IgD-negative memory B cell (primary cell): Measurements from ENCODE around the gene DHPS. TPM values are rescaled to one million over a fixed set of nuclear protein-coding genes. Genes with fewer than 3 reads are reported as not detected.
"Not testable (repeated sequence)": the region's sequence is repeated elsewhere in the genome, so short reads cannot be mapped to it uniquely, and the experiment has no call there.

ENCODE experiments used
- H3K27ac Mint-ChIP-seq, 3 donors: one replicate each; pipeline ENCODE4 v1.8.0; 2020 to 2022; ENCODE audit warnings: mild to moderate bottlenecking in 3 of 3, mixed read lengths in 3 of 3, moderate library complexity in 1 of 3
- H3K27me3 Mint-ChIP-seq: one replicate; pipeline ENCODE4 v1.8.0; 2021; ENCODE audit warnings: mixed read lengths
- H3K36me3 Mint-ChIP-seq: one replicate; pipeline ENCODE4 v1.8.0; 2020; ENCODE audit warnings: mild to moderate bottlenecking, mixed read lengths
- H3K4me1 Mint-ChIP-seq, 3 donors: one replicate each; pipeline ENCODE4 v1.8.0; 2020 to 2022; ENCODE audit warnings: mixed read lengths in 3 of 3, mild to moderate bottlenecking in 1 of 3
- H3K4me3 Mint-ChIP-seq, 4 donors: one replicate each; pipeline ENCODE4 v1.8.0; 2020 to 2022; ENCODE audit warnings: mild to moderate bottlenecking in 4 of 4, mixed read lengths in 4 of 4, moderate library complexity in 3 of 4
- H3K9me3 Mint-ChIP-seq, 3 donors: one replicate each; pipeline ENCODE4 v1.8.0; 2020 to 2021; ENCODE audit warnings: mixed read lengths in 3 of 3, mild to moderate bottlenecking in 1 of 3
- polyA plus RNA-seq: library from polyadenylated mRNA; unstranded; fragments of 300-500 nt; fragmentation: Illumina TruSeq; gene quantifications from one replicate; pipeline ENCODE4 v1.2.3, GENCODE V29; 2021

The DHPS gene
- polyA plus RNA-seq, 1 donor from 2014 or later: 111 TPM

DNA sequence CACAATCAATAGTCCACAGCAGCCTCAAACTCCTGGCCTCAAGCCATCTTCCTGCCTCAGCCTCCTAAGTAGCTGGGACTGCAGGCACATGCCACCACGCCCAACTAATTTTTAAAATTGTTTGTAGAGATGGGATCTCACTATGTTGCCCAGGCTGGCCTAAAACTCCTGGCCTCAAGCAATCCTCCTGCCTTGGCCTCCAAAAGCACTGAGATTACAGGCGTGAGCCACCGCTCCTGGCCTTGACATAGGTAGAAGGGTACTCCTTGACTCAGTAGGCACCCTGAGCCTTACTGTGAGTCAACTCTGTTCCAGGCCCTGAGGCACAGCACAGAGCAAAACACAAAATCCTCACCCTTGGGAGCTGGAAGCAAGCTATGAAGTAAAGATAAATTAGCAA is 34.2 kb upstream of the DHPS start:
- no peak overlapping the region for H3K4me3 Mint-ChIP-seq
- peak overlapping the region in 1 of 3 donors; percentile 42 for H3K27ac Mint-ChIP-seq

DNA sequence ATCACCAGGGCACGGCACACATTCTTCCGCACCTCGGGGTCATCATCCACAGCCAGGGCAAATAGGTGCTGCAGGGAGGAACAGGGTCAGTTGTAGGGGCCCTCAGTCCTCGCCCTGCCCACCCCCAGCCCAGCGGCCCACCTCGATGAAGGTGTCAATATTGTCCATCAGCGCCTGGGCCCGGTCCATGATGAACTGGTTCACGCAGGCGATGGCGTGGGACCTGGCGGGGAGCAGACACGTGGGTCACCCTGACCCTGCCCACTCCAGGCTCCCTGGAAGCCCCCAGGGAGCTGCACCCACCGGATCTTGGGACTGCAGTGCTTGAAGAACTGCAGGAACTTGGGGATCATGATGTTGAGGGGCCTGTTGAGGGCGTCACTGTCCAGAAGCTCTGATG is 33.4 kb upstream of the DHPS start:
- H3K4me3 Mint-ChIP-seq: no peak overlapping the region
- H3K36me3 Mint-ChIP-seq: no peaks in the 10 kb centered on the region
- H3K9me3 Mint-ChIP-seq: no peaks in the 10 kb centered on the region
- no peaks in the 10 kb centered on the region for H3K27me3 Mint-ChIP-seq
- peaks cover 0 to 4% (median 4%) of the 10 kb centered on the region in 3 donors for H3K4me1 Mint-ChIP-seq
- H3K27ac Mint-ChIP-seq: no peak overlapping the region

More for the DNA sequence above, 34.2 kb upstream of the DHPS start:
- H3K4me1 Mint-ChIP-seq: peaks cover 4 to 9% (median 5%) of the 10 kb centered on the region in 3 donors
- H3K27me3 Mint-ChIP-seq: no peaks in the 10 kb centered on the region
- no peaks in the 10 kb centered on the region for H3K36me3 Mint-ChIP-seq
- no peaks in the 10 kb centered on the region for H3K9me3 Mint-ChIP-seq

- H3K27ac Mint-ChIP-seq, H3K27me3 Mint-ChIP-seq, H3K4me3 Mint-ChIP-seq, H3K36me3 Mint-ChIP-seq, H3K4me1 Mint-ChIP-seq, H3K9me3 Mint-ChIP-seq: not testable (repeated sequence)
These were observed 31.6 kb upstream of the DHPS start for GRCh38 chr19:12713304-12713703.

DNA sequence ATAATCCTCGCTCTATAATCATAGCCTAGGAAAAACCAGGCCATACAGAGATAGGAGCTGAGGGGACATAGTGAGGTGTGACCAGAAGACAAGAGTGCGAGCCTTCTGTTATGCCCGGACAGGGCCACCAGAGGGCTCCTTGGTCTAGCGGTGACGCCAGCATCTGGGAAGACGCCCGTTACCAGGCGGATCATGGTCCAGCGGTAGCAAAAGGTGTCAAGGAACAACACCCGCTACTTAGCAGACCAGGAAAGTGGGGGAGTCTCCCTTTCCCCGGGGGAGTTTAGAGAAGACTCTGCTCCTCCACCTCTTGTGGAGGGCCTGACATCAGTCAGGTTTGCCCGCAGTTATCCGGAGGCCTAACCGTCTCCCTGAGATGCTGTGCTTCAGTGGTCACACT is 30.4 kb upstream of the DHPS start:
- H3K9me3 Mint-ChIP-seq, H3K4me3 Mint-ChIP-seq, H3K27ac Mint-ChIP-seq, H3K36me3 Mint-ChIP-seq, H3K27me3 Mint-ChIP-seq, H3K4me1 Mint-ChIP-seq: not testable (repeated sequence)

- no peaks in the 10 kb centered on the region for H3K9me3 Mint-ChIP-seq
- no peaks in the 10 kb centered on the region for H3K36me3 Mint-ChIP-seq
- no peak overlapping the region for H3K27ac Mint-ChIP-seq
- no peak overlapping the region for H3K4me3 Mint-ChIP-seq
- no peaks in the 10 kb centered on the region for H3K4me1 Mint-ChIP-seq
- no peaks in the 10 kb centered on the region for H3K27me3 Mint-ChIP-seq
These were observed 29.5 kb upstream of the DHPS start for GRCh38 chr19:12711187-12711586.

GRCh38 chr19:12708641-12709040 is 27.0 kb upstream of the DHPS start:
- Mint-ChIP-seq H3K27ac (no peak overlapping the region), H3K4me3 (peak overlapping the region in 1 of 4 donors; percentile 21), H3K27me3 (no peaks in the 10 kb centered on the region), H3K9me3 (no peaks in the 10 kb centered on the region), H3K4me1 (no peaks in the 10 kb centered on the region), H3K36me3 (no peaks in the 10 kb centered on the region)

DNA sequence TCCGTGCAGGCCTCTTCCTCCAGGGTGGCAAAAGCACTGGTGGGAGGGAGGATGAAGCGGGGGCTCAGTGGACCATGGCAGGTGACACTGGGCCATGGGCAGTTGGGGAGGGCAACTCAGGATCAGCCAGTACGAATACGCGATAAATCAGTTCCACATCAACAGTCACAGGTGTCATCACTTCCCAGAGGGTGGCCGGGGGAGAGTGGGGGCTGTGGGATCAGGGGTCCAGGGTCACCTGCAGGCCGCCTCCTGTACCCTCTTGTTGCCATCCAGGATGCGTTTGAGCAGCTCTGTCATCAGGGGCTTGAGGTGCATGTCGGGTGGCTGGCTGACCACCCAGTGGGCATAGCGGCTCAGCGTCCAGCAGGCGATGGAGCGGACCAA is 24.6 kb upstream of the DHPS start:
- H3K4me3 Mint-ChIP-seq: no peak overlapping the region
- H3K4me1 Mint-ChIP-seq: no peaks in the 10 kb centered on the region
- peaks cover 2% of the 10 kb centered on the region for H3K36me3 Mint-ChIP-seq
- no peaks in the 10 kb centered on the region for H3K27me3 Mint-ChIP-seq
- no peaks in the 10 kb centered on the region for H3K9me3 Mint-ChIP-seq
- no peak overlapping the region for H3K27ac Mint-ChIP-seq

- H3K9me3 Mint-ChIP-seq: no peaks in the 10 kb centered on the region
- H3K4me1 Mint-ChIP-seq: no peaks in the 10 kb centered on the region
- H3K4me3 Mint-ChIP-seq: no peak overlapping the region
- H3K27ac Mint-ChIP-seq: no peak overlapping the region
- peaks cover 2% of the 10 kb centered on the region for H3K36me3 Mint-ChIP-seq
- H3K27me3 Mint-ChIP-seq: no peaks in the 10 kb centered on the region
These were observed 24.1 kb upstream of the DHPS start for GRCh38 chr19:12705654-12706331.

- Mint-ChIP-seq H3K36me3 (peaks cover 2% of the 10 kb centered on the region), H3K9me3 (no peaks in the 10 kb centered on the region), H3K4me3 (no peak overlapping the region), H3K4me1 (no peaks in the 10 kb centered on the region), H3K27me3 (no peaks in the 10 kb centered on the region), H3K27ac (no peak overlapping the region)
These were observed 23.5 kb upstream of the DHPS start for GRCh38 chr19:12705169-12705568.

DNA sequence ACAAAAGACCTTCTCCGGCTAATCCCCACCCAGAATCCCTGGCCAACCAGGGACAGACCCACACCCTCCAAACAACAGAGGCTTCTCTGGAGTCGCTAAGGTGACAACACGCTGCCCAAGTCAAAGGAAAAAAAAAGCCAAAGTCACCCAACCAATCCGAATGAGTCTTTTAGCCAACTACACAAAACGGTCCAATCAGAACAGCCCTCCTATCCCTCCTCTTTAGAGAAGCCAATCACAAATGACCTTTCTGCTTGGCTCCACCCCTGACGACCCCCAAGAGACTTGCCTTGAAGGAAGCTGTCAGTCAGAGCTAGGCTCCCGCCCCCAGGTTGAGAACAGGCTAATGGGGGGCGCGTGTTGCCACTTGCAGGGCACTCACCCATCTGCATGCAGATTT is 21.4 kb upstream of the DHPS start:
- Mint-ChIP-seq H3K27me3 (no peaks in the 10 kb centered on the region), H3K36me3 (peaks cover 3% of the 10 kb centered on the region), H3K9me3 (no peaks in the 10 kb centered on the region), H3K4me1 (peaks cover 0 to 2% (median 0%) of the 10 kb centered on the region in 3 donors), H3K4me3 (peak overlapping the region in 1 of 4 donors; percentile 11), H3K27ac (peak overlapping the region in 2 of 3 donors; percentile 43 to 48)

DNA sequence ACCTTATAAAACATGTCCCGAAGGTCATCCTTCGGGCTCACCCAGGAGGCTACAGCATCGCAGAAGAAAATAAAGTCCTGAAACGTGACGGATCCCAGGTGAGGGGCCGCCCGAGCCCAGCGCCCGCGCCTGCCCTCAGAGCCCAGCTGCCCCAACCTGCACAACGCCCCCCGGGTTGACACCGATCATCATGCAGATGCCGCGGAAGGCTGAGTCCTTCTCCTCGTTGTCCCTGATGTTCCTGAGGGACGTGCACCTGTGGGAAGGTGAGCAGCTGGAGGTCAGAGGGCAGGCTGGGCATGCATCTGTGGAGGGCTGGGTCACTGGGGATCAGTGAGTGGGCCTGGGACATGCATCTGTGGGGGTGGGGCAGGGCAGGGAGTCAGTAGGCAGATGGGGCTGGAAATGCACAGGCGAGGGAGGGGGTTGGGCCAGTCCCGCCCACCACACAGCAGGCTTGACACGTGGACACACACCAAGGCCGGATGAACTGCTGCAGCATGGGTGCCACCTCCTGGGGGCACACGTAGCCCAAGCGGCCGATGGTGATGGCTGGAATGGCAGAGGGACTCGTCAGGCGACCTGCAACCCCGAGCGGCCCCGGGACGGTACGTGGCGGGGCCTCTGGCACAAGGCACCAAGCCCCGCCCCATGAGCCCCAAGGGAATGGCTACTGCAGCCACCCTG is 20.1 kb upstream of the DHPS start:
- Mint-ChIP-seq H3K27me3 (no peaks in the 10 kb centered on the region), H3K4me3 (no peak overlapping the region), H3K4me1 (peaks cover 0 to 4% (median 1%) of the 10 kb centered on the region in 3 donors), H3K9me3 (no peaks in the 10 kb centered on the region), H3K36me3 (peaks cover 3% of the 10 kb centered on the region), H3K27ac (no peak overlapping the region)

DNA sequence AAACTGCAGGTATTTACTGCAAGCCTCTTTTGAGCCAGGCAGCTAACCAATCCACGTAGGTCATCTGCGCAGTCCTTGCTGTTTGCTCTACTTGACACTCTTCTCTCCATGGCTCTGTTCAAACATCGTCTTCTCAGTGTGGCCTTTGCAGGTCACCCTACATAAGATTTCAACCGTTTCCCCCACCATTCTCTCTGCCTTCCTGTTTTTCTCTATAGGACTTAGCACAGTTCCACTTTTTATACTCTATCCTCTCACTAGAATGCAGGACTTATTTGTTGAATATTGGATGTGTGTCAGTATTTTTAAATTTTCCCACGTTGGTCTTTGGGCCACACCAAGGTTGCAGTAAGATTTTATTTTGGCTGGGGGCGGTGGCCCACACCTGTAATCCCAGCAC is 16.5 kb upstream of the DHPS start:
- no peaks in the 10 kb centered on the region for H3K9me3 Mint-ChIP-seq
- H3K4me3 Mint-ChIP-seq: peak overlapping the region; percentile 70 to 85 (median 76)
- peak overlapping the region; percentile 16 to 49 (median 40) for H3K27ac Mint-ChIP-seq
- H3K27me3 Mint-ChIP-seq: no peaks in the 10 kb centered on the region
- peaks cover 0 to 8% (median 7%) of the 10 kb centered on the region in 3 donors for H3K4me1 Mint-ChIP-seq
- H3K36me3 Mint-ChIP-seq: peaks cover 2% of the 10 kb centered on the region

DNA sequence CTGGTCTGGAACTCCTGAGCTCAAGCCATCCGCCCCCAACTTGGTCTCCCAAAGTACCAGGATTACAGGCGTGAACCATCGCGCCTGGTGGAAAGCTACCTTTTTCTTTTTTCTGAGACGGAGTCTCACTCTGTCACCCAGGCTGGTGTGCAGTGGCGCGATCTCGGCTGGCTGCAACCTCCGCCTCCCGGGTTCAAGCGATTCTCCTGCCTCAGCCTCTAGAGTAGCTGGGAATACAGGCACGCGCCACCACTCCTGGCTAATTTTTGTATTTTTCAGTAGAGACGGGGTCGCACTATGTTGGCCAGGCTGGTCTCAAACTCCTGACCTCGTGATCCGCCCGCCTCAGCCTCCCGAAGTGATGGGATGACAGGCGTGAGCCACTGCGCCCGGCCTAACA is 15.7 kb upstream of the DHPS start:
- not testable (repeated sequence) for H3K27me3 Mint-ChIP-seq, H3K36me3 Mint-ChIP-seq, H3K4me1 Mint-ChIP-seq, H3K9me3 Mint-ChIP-seq
- Mint-ChIP-seq H3K4me3 (peak overlapping the region in 3 of 4 donors; percentile 37 to 68 (median 63)), H3K27ac (peak overlapping the region in 1 of 3 donors; percentile 59)

- peak within 1 kb of the TSS; percentile 90 to 95 (median 92) for H3K4me3 Mint-ChIP-seq
- peaks cover 2% of the 10 kb centered on the region for H3K36me3 Mint-ChIP-seq
- peaks cover 0 to 8% (median 7%) of the 10 kb centered on the region in 3 donors for H3K4me1 Mint-ChIP-seq
- peak within 1 kb of the TSS; percentile 92 to 97 (median 95) for H3K27ac Mint-ChIP-seq
- no peaks in the 10 kb centered on the region for H3K27me3 Mint-ChIP-seq
- no peaks in the 10 kb centered on the region for H3K9me3 Mint-ChIP-seq
These were observed 15.0 kb upstream of the DHPS start, which contains the start of gene FBXW9 for GRCh38 chr19:12696366-12697335. TSS of gene FBXW9 (minus strand) at chr19:12696631. CDS start at chr19:12696581, 50 bp downstream.

- Mint-ChIP-seq H3K9me3 (no peaks in the 10 kb centered on the region), H3K4me3 (peak overlapping the region; percentile 90 to 95 (median 92)), H3K27ac (peak overlapping the region in 2 of 3 donors; percentile 92 to 97), H3K27me3 (no peaks in the 10 kb centered on the region), H3K36me3 (peaks cover 2% of the 10 kb centered on the region), H3K4me1 (peaks cover 0 to 8% (median 7%) of the 10 kb centered on the region in 3 donors)
These were observed 14.3 kb upstream of the DHPS start for GRCh38 chr19:12695997-12696365.
